HG02870 (cell line): ENCODE measurements around the gene COPZ2.
"Not testable (repeated sequence)": the region's sequence is repeated elsewhere in the genome, so short reads cannot be mapped to it uniquely, and the experiment has no call there.

Experiments
- ATAC-seq: cut with Tn5 transposase; IDR thresholded peaks from one replicate; pipeline ENCODE4 v1.9.1; 2021; ENCODE audit warnings: mild to moderate bottlenecking, moderate library complexity; ENCODE audit not compliant: unreplicated experiment

The COPZ2 gene

GRCh38 chr17:48031966-48032365, 5.6 kb downstream of the COPZ2 start:
- ATAC-seq, result no peak

GRCh38 chr17:48030531-48030930, 7.1 kb downstream of the COPZ2 start:
- no peak for ATAC-seq

- ATAC-seq, result no peak
These were observed 8.9 kb downstream of the COPZ2 start for GRCh38 chr17:48028736-48029135.

GRCh38 chr17:48027322-48027981, 10.1 kb downstream of the COPZ2 start:
- no peak for ATAC-seq

GRCh38 chr17:48026502-48027321, 10.9 kb downstream of the COPZ2 start:
- peak; percentile 42 for ATAC-seq

- ATAC-seq, result no peak
These were observed 11.6 kb downstream of the COPZ2 start for GRCh38 chr17:48025904-48026501.

DNA sequence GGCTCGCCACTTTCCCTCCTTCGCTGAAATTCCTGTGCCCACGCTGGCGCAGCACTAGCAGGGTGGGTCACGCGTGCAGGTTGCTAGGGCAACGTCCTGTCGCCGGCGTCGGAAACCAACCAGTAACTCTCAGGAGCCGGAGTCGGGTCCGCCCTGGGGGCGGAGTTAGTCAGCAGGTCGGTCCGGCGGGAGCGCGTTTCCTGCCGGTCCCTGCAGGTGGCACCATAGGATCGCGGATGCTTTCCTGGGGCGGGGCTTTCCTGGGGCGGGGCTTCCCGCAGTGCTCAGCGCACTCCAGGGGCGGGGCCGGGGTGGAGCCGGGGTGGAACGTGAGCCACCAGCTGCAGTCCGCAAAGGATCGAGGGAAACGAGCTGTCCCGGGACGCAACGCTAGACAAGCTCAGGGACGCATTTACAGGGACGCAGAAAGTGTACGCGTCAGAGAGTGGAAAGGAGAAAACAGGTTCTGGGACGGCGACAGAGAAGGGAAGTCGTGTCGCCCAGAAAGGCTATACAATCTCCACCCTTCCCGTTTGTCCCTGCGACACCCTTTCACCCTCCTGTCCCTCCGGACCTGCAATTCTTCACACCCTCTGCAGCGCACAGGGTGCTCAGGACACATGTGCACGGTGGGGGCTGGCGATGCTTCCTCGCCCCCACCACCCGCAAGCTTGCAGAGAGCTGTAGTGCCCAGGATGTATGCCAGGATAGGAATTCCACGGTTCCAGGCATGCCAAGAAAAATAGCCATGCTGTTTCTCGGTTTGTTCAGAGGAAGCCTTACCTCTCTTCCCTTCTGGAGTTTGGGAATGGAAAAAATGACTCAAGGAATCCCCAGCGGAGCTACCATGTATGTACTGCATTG, 12.3 kb downstream of the COPZ2 start:
- peak; percentile 80 for ATAC-seq

DNA sequence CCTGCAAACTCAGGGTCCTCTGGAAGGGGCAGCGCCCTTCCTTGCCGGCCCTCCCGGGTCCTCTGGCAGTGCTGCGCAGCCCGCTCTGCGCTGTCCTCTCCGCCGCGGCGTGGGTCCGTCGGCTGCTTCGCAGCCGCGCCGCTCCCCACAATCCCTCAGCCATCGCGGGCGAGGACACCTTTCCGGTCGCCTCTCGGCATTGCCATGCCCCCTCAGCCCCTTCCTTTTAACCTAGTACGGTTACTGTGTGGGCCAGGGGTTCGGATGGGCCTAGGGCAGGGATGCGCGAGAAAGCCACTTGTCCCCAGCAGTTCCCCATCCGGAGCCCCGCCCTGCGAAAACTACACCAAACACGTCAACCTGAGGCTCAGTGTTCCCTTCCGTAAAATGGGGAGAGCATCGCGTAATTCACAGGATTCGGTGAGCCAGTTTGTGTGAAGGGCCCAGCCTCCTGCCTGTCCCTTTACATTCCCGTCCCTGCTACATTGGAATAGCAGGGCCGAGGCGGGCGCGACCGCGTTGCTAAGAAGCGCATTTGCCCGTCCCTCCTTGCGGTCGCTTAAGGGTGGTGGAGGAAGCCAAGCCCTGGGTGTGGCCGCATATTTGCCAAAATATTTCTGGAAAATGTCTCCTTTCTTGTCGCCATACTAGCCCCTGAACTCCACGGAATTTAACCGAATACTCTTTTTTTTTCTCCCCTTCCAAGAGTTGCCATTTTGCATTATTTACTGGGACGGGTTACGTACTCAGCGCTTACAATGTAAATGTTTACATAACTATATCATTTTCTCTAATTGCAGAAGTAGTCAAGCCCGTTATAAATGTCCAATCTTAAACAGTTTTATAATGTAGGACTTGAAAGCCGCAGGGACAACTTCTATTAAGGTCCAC, 13.2 kb downstream of the COPZ2 start:
- ATAC-seq, result no peak

DNA sequence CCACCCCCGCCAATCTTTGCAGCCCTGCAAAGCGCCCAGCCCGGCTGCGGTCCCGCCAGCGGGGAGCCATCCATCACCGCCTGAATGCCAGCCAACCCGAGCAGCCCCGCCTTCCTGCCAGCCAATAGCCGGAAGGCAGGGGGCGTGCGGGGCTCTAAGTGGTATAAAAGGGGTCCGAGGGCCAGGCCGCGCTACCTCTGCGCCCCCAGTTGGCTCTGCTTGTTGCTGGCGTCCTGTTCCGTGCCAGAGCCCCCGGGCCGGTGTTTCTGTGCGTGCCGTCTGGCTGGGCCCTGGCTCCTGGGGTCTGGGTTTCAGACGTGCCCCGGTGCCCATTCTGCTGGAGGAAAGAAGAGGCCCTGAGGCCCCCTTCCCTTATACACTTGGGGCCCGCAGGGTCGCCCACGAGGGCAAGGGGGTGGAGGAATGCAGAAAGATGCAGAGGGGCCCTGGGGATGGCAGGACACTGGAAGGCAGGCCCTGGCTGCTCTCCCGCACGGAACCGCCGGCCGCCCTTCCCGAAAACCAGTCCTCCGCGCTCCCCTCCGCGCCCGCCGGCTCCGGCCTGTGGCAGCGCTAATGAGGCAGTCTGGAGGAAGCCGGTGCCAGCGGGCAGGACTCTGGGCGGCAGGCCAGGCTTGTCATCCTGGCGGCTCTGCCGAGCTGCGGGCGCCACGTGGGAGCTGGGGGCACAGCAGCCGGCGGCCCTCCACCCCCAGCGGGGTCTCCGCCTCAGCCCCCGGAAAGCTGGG, 14.0 kb downstream of the COPZ2 start:
- no peak for ATAC-seq

DNA sequence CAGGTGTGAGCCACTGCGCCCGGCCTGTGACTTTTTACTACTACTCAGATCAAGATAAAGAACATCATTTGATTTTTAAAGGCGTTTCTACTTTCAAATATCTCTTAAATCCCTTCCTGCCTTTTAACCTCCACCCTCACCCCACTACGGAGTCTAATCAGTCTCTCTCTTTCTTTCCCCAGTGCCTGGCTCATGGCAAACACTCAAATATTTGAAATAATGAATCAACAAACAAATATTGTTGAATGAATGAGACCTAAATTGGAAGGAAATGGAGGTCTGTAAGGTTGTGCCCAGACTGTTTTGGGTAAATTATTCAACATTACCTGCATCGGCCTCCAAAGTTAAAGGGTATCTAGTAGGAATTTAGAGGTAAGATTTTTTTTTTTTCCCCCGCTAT, 14.7 kb downstream of the COPZ2 start:
- no peak for ATAC-seq

DNA sequence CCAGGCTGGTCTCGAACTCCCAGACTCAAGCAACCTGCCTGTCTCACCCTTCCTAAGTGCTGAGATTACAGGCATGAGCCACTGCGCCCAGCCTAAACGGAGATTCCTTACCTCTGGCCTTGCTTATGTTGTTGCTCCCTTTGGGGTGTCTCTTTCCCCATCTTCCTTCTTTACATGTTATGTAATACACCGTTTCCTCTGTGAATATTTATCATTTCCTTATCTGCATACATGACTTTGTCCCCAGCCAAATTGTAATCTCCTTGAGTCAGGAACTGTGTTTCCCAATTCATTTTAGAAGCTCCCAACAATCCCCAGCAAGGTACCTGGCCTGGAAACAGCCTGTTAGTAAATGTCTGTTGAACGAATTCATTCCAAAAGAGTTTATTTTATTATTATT, 15.7 kb downstream of the COPZ2 start:
- ATAC-seq, result no peak

GRCh38 chr17:48017817-48018158, 19.8 kb downstream of the COPZ2 start:
- ATAC-seq, result not testable (repeated sequence)

DNA sequence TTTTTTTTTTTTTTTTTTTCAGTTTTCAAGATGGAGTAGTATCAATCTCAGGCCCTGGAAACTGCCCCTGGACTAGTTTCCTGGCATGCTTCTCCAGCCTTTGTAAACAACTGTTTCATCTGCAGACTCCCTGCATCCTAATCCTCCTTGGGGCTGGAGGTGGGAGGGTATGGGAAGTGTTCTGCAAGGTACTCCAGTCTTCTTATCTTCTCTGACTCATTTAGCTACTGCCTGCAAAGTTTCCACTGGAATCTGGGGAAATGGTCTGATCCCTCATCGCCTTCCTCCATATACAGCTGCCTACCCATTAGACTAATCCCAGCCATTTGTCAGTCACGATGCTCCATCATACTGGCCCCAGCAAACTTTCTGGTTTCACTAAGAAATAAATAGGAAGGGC, 21.5 kb downstream of the COPZ2 start:
- no peak for ATAC-seq

GRCh38 chr17:48014595-48015111, 22.9 kb downstream of the COPZ2 start:
- no peak for ATAC-seq

GRCh38 chr17:48013876-48014594, 23.6 kb downstream of the COPZ2 start:
- no peak for ATAC-seq

DNA sequence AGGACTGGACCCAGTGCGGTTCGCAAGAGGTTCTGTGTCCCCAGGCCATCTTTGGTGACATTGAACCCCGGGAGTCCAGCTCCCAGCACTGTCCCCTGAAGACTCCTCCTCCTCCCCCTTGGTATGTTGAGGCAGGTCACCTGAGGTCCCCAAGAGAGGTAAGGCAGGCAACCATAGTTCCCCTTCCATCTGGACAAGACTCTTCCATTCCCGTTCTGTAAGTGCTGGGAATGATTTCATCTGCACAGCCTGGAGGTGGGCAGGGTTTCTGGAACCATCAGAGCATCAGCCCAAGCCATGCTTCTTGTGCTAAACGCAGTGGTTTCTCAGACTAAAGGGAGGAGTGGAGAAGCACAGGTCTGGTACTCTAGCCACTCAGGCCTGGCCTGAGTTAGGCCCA, 24.9 kb downstream of the COPZ2 start:
- ATAC-seq, result no peak

GRCh38 chr17:48012151-48012520, 25.5 kb downstream of the COPZ2 start:
- ATAC-seq, result no peak

GRCh38 chr17:48011405-48012150, 26.0 kb downstream of the COPZ2 start:
- no peak for ATAC-seq
